Stimulated activated CD8-positive, alpha-beta memory T cell treated with anti-CD3 and anti-CD28 coated beads, Interleukin-15, amount 100 ng/mL, for 48 hours (primary cell): ENCODE data around the gene TJP3.

ENCODE experiments used
- DNase-seq, 2 donors: peaks; one replicate each; pipeline ENCODE4 v3.0.0-alpha.2; 2020; ENCODE audit warnings: low read depth in 2 of 2

TJP3 gene

GRCh38 chr19:3691726-3692125 is 16.5 kb upstream of the TJP3 start:
- no peak for DNase-seq

GRCh38 chr19:3692141-3693024 is 15.8 kb upstream of the TJP3 start:
- DNase-seq = no peak

GRCh38 chr19:3693025-3693925 is 14.9 kb upstream of the TJP3 start:
- no peak for DNase-seq

GRCh38 chr19:3694361-3695123 is 13.6 kb upstream of the TJP3 start:
- DNase-seq = no peak

GRCh38 chr19:3695124-3695733 is 13.0 kb upstream of the TJP3 start:
- no peak for DNase-seq

GRCh38 chr19:3695986-3696659 is 12.1 kb upstream of the TJP3 start:
- no peak for DNase-seq

GRCh38 chr19:3696660-3696995 is 11.6 kb upstream of the TJP3 start:
- DNase-seq = no peak

- no peak for DNase-seq
These were observed 11.1 kb upstream of the TJP3 start for GRCh38 chr19:3697094-3697493.

GRCh38 chr19:3697671-3698385 is 10.4 kb upstream of the TJP3 start:
- DNase-seq = no peak

- no peak for DNase-seq
These were observed 9.7 kb upstream of the TJP3 start for GRCh38 chr19:3698386-3698950.

- no peak for DNase-seq
These were observed 9.0 kb upstream of the TJP3 start for GRCh38 chr19:3698974-3699740.

GRCh38 chr19:3699741-3700241 is 8.4 kb upstream of the TJP3 start:
- DNase-seq = no peak

GRCh38 chr19:3700242-3701032 is 7.7 kb upstream of the TJP3 start, which contains the start of gene PIP5K1C:
Gene PIP5K1C (minus strand): TSS chr19:3700468. CDS start chr19:3700390, 78 bp downstream.
- DNase-seq = peak; percentile 85 to 89

GRCh38 chr19:3701200-3701599 is 7.0 kb upstream of the TJP3 start:
- DNase-seq = no peak

GRCh38 chr19:3707868-3708206 is 347 bp upstream of the TJP3 start:
- DNase-seq = no peak

GRCh38 chr19:3710265-3710812 is 2.2 kb downstream of the TJP3 start:
- no peak for DNase-seq

GRCh38 chr19:3712663-3713611 is 4.8 kb downstream of the TJP3 start:
- no peak for DNase-seq
